Fibroblast of lung (primary cell): ENCODE results near the gene SFSWAP. TPM values are rescaled to one million over a fixed set of nuclear protein-coding genes. Genes with fewer than 3 reads are reported as not detected.

Experiments
- DNase-seq, 2 donors: peaks; one replicate each; pipeline versions ENCODE4 v3.0.0 to v3.0.0-alpha.2; 2010; ENCODE audit warnings: low read depth in 2 of 2
- H2AFZ ChIP-seq: 2 replicates; pipeline ENCODE4 v1.5.1; 2012; ENCODE audit warnings: low read length, control low read depth, inconsistent platforms
- H3K27ac ChIP-seq: 2 replicates; pipeline ENCODE4 v1.5.1; 2011; ENCODE audit warnings: low read length, control low read depth; ENCODE audit not compliant: insufficient read depth
- H3K27me3 ChIP-seq: 2 replicates; pipeline ENCODE4 v1.5.1; 2011; ENCODE audit warnings: mild to moderate bottlenecking, low read length; ENCODE audit not compliant: control insufficient read depth, insufficient read depth
- H3K36me3 ChIP-seq: 2 replicates; pipeline ENCODE4 v1.5.1; 2011; ENCODE audit warnings: low read length; ENCODE audit not compliant: control insufficient read depth, insufficient read depth
- H3K4me1 ChIP-seq: 2 replicates; pipeline ENCODE4 v1.5.1; 2011; ENCODE audit warnings: low read length; ENCODE audit not compliant: control insufficient read depth, insufficient read depth; ENCODE audit errors: extremely low read depth
- H3K4me2 ChIP-seq: 2 replicates; pipeline ENCODE4 v1.5.1; 2011; ENCODE audit warnings: low read length, control low read depth; ENCODE audit not compliant: insufficient read depth; ENCODE audit errors: extremely low read depth
- H3K4me3 ChIP-seq, 4 experiments: fragments of 200-600 bp in 1 of 4; sonication (generic) in 1 of 4; replicated peaks in 1 of 4; 2 replicates each; pipeline ENCODE4 v1.5.1; 2011 to 2016; ENCODE audit warnings: low read length in 4 of 4, low read depth in 3 of 4, mild to moderate bottlenecking in 3 of 4, control low read depth in 2 of 4, inconsistent platforms in 1 of 4, mixed read lengths in 1 of 4; ENCODE audit not compliant: insufficient read depth in 1 of 4; ENCODE audit errors: control extremely low read depth in 1 of 4
- H3K79me2 ChIP-seq: 2 replicates; pipeline ENCODE4 v1.5.1; 2012; ENCODE audit warnings: mild to moderate bottlenecking, low read length, inconsistent platforms; ENCODE audit not compliant: control insufficient read depth, insufficient read depth
- H3K9ac ChIP-seq: 2 replicates; pipeline ENCODE4 v1.5.1; 2011; ENCODE audit warnings: mild to moderate bottlenecking, low read length, control low read depth; ENCODE audit not compliant: insufficient read depth
- H3K9me3 ChIP-seq: 2 replicates; pipeline ENCODE4 v1.5.1; 2012; ENCODE audit warnings: low read depth, low read length; ENCODE audit not compliant: control insufficient read depth, insufficient read depth
- H4K20me1 ChIP-seq: 2 replicates; pipeline ENCODE4 v1.5.1; 2011; ENCODE audit warnings: low read length; ENCODE audit not compliant: control insufficient read depth, insufficient read depth; ENCODE audit errors: extremely low read depth
- CTCF ChIP-seq, 2 donors: IDR thresholded peaks in 1 of 2; conservative IDR thresholded peaks in 1 of 2; 1 replicate in 1 of 2; 2 replicates in 1 of 2; pipeline ENCODE4 v1.5.1; 2011 to 2012; ENCODE audit warnings: low read length in 2 of 2, control low read depth in 1 of 2, inconsistent platforms in 1 of 2, low read depth in 1 of 2, mild to moderate bottlenecking in 1 of 2
- EZH2 ChIP-seq: IDR thresholded peaks from 2 replicates; pipeline ENCODE4 v1.5.1; 2012; ENCODE audit warnings: low read length, control low read depth, mild to moderate bottlenecking; ENCODE audit errors: missing control alignments
- polyA plus RNA-seq, 2 donors: library from polyadenylated mRNA; depleted of rRNA in 1 of 2; stranded (reverse) in 1 of 2; unstranded in 1 of 2; fragments of >200 nt; gene quantifications; 2 replicates each; pipeline ENCODE4 v1.2.1, GENCODE V29; 2011 to 2012; ENCODE audit warnings: missing spikeins in 1 of 2
- total RNA-seq: library from RNA; depleted of rRNA; stranded (reverse); fragments of >200 nt; gene quantifications from 2 replicates; pipeline ENCODE4 v1.2.1, GENCODE V29; 2014

Gene SFSWAP
- total and polyA plus RNA-seq, 2 donors (not counting 1 experiment from before 2014, with no cell fraction given): 9.9 to 23.3 TPM

GRCh38 chr12:131688131-131688844, 22.6 kb upstream of the SFSWAP start:
- no peaks in the 10 kb centered on the region for H3K9me3 ChIP-seq
- no peaks in the 10 kb centered on the region for H3K27me3 ChIP-seq
- no peaks in the 10 kb centered on the region for H3K79me2 ChIP-seq

GRCh38 chr12:131688845-131689154, 22.1 kb upstream of the SFSWAP start:
- Histone ChIP-seq H3K4me3 (no peak overlapping the region), H3K9ac (no peak overlapping the region)

More at GRCh38 chr12:131688131-131688844, 22.6 kb upstream of the SFSWAP start:
- H3K36me3 ChIP-seq: no peaks in the 10 kb centered on the region
- no peak for DNase-seq
- no peaks in the 10 kb centered on the region for H3K4me1 ChIP-seq
- H3K27ac ChIP-seq: no peak overlapping the region
- TF ChIP-seq EZH2 (no peak), CTCF (conservative IDR thresholded peaks at IDR 0.05 in 1 of 2, IDR thresholded peaks at IDR 0.05 in 1 of 2; ENCODE audit: low read depth in 1 of 2, low read length in 2 of 2) (no peak)
- no peak overlapping the region for H3K9ac ChIP-seq
- no peak overlapping the region for H3K4me2 ChIP-seq
- H3K4me3 ChIP-seq: no peak overlapping the region
- H4K20me1 ChIP-seq: no peaks in the 10 kb centered on the region
- no peak overlapping the region for H2AFZ ChIP-seq

GRCh38 chr12:131690320-131690719, 20.6 kb upstream of the SFSWAP start:
- Histone ChIP-seq H3K79me2 (no peaks in the 10 kb centered on the region), H3K4me2 (no peak overlapping the region), H3K4me1 (no peaks in the 10 kb centered on the region), H3K36me3 (no peaks in the 10 kb centered on the region), H3K27me3 (no peaks in the 10 kb centered on the region), H2AFZ (no peak overlapping the region), H3K9me3 (no peaks in the 10 kb centered on the region), H3K9ac (no peak overlapping the region), H4K20me1 (no peaks in the 10 kb centered on the region), H3K27ac (no peak overlapping the region), H3K4me3 (no peak overlapping the region)
- TF ChIP-seq EZH2 (no peak), CTCF (conservative IDR thresholded peaks at IDR 0.05 in 1 of 2, IDR thresholded peaks at IDR 0.05 in 1 of 2; ENCODE audit: low read depth in 1 of 2, low read length in 2 of 2) (no peak)
- DNase-seq: no peak

More at GRCh38 chr12:131688845-131689154, 22.1 kb upstream of the SFSWAP start:
- Histone ChIP-seq H3K79me2 (no peaks in the 10 kb centered on the region), H3K4me1 (no peaks in the 10 kb centered on the region), H3K4me2 (no peak overlapping the region), H3K27ac (no peak overlapping the region), H4K20me1 (no peaks in the 10 kb centered on the region), H3K27me3 (no peaks in the 10 kb centered on the region), H3K9me3 (no peaks in the 10 kb centered on the region), H2AFZ (no peak overlapping the region), H3K36me3 (no peaks in the 10 kb centered on the region)
- no peak for TF ChIP-seq CTCF (conservative IDR thresholded peaks at IDR 0.05 in 1 of 2, IDR thresholded peaks at IDR 0.05 in 1 of 2; ENCODE audit: low read depth in 1 of 2, low read length in 2 of 2)
- TF ChIP-seq EZH2: no peak
- DNase-seq: no peak
